H9 (cell line): ENCODE results near the gene MAST1. TPM values are rescaled to one million over a fixed set of nuclear protein-coding genes. Genes with fewer than 3 reads are reported as not detected.
A peak's percentile ranks its signal among the peaks of the same experiment; 100 is the strongest.

ENCODE experiments used
- DNase-seq: peaks from one replicate; pipeline ENCODE4 v3.0.0-alpha.2; 2017
- H2AFZ ChIP-seq: one replicate; pipeline ENCODE4 v1.6.1; 2013; ENCODE audit warnings: mild to moderate bottlenecking, low read length, control low read depth, moderate library complexity
- H2AK5ac ChIP-seq: 2 replicates; pipeline ENCODE4 v1.6.1; 2013; ENCODE audit warnings: low read length, control low read depth, mixed read lengths; ENCODE audit not compliant: insufficient read length
- H2BK120ac ChIP-seq: one replicate; pipeline ENCODE4 v1.6.1; 2013; ENCODE audit warnings: low read depth, mild to moderate bottlenecking, low read length, control low read depth, inconsistent platforms; ENCODE audit not compliant: poor library complexity, severe bottlenecking
- H2BK12ac ChIP-seq: 2 replicates; pipeline ENCODE4 v1.6.1; 2013; ENCODE audit warnings: low read length, control low read depth, mixed read lengths, low read depth; ENCODE audit not compliant: insufficient read length
- H2BK15ac ChIP-seq: 2 replicates; pipeline ENCODE4 v1.6.1; 2013; ENCODE audit warnings: low read depth, low read length, control low read depth
- H2BK20ac ChIP-seq: one replicate; pipeline ENCODE4 v1.6.1; 2013; ENCODE audit warnings: low read depth, mild to moderate bottlenecking, low read length, control low read depth, inconsistent platforms; ENCODE audit not compliant: poor library complexity, severe bottlenecking
- H2BK5ac ChIP-seq: 2 replicates; pipeline ENCODE4 v1.6.1; 2013; ENCODE audit warnings: low read length, control low read depth, mixed read lengths; ENCODE audit not compliant: insufficient read length
- H3K14ac ChIP-seq: 2 replicates; pipeline ENCODE4 v1.6.1; 2013; ENCODE audit warnings: low read length, control low read depth; ENCODE audit not compliant: insufficient read depth
- H3K18ac ChIP-seq: 2 replicates; pipeline ENCODE4 v1.6.1; 2013; ENCODE audit warnings: low read depth, mild to moderate bottlenecking, mixed read lengths, low read length, control low read depth; ENCODE audit not compliant: insufficient read length
- H3K23ac ChIP-seq: 2 replicates; pipeline ENCODE4 v1.6.1; 2013; ENCODE audit warnings: low read length, control low read depth, mixed read lengths, low read depth; ENCODE audit not compliant: insufficient read length
- H3K23me2 ChIP-seq: 2 replicates; pipeline ENCODE4 v1.6.1; 2013; ENCODE audit warnings: low read depth, mild to moderate bottlenecking, mixed read lengths, low read length, control low read depth; ENCODE audit not compliant: insufficient read length, poor library complexity, severe bottlenecking
- H3K27ac ChIP-seq: 2 replicates; pipeline ENCODE4 v1.5.1; 2013; ENCODE audit warnings: low read length, control low read depth, mixed read lengths, low read depth; ENCODE audit not compliant: insufficient read length
- H3K27me3 ChIP-seq: 2 replicates; pipeline ENCODE4 v1.6.1; 2013; ENCODE audit warnings: low read length, control low read depth, inconsistent platforms; ENCODE audit not compliant: insufficient read depth
- H3K4ac ChIP-seq: 2 replicates; pipeline ENCODE4 v1.6.1; 2013; ENCODE audit warnings: low read depth, mild to moderate bottlenecking, control low read depth, inconsistent platforms, low read length, moderate library complexity
- H3K4me1 ChIP-seq: 2 replicates; pipeline ENCODE4 v1.6.1; 2013; ENCODE audit warnings: low read length, control low read depth, inconsistent platforms; ENCODE audit not compliant: insufficient read depth
- H3K4me2 ChIP-seq: 2 replicates; pipeline ENCODE4 v1.6.1; 2013; ENCODE audit warnings: low read length, control low read depth, mixed read lengths; ENCODE audit not compliant: insufficient read length, insufficient read depth
- H3K56ac ChIP-seq: 2 replicates; pipeline ENCODE4 v1.6.1; 2013; ENCODE audit warnings: low read depth, mild to moderate bottlenecking, mixed read lengths, low read length, control low read depth; ENCODE audit not compliant: insufficient read length
- H3K79me1 ChIP-seq: 2 replicates; pipeline ENCODE4 v1.6.1; 2013; ENCODE audit warnings: low read depth, mild to moderate bottlenecking, moderate library complexity, low read length, control low read depth, inconsistent platforms; ENCODE audit not compliant: insufficient read depth, poor library complexity, severe bottlenecking
- H3K79me2 ChIP-seq: 2 replicates; pipeline ENCODE4 v1.6.1; 2013; ENCODE audit warnings: low read length, control low read depth, inconsistent platforms; ENCODE audit not compliant: insufficient read depth
- H3K9ac ChIP-seq: 2 replicates; pipeline ENCODE4 v1.6.1; 2013; ENCODE audit warnings: low read length, control low read depth, mixed read lengths; ENCODE audit not compliant: insufficient read length; ENCODE audit errors: extremely low read depth
- H3K9me3 ChIP-seq: one replicate; pipeline ENCODE4 v1.6.1; 2013; ENCODE audit warnings: low read depth, low read length, inconsistent platforms; ENCODE audit not compliant: control insufficient read depth
- H3T11ph ChIP-seq: one replicate; pipeline ENCODE4 v1.6.1; 2013; ENCODE audit warnings: mild to moderate bottlenecking, low read length, control low read depth, inconsistent platforms
- H4K20me1 ChIP-seq: one replicate; pipeline ENCODE4 v1.6.1; 2013; ENCODE audit not compliant: control insufficient read depth, insufficient read length, insufficient read depth
- H4K5ac ChIP-seq: 2 replicates; pipeline ENCODE4 v1.6.1; 2013; ENCODE audit warnings: low read depth, mild to moderate bottlenecking, mixed read lengths, low read length, control low read depth; ENCODE audit not compliant: insufficient read length
- H4K8ac ChIP-seq: replicated peaks from 2 replicates; pipeline ENCODE4 v1.6.1; 2013; ENCODE audit warnings: low read length, control low read depth, mixed read lengths, low read depth; ENCODE audit not compliant: insufficient read length
- H4K91ac ChIP-seq: 2 replicates; pipeline ENCODE4 v1.6.1; 2013; ENCODE audit warnings: low read depth, mild to moderate bottlenecking, moderate library complexity, mixed read lengths, low read length, control low read depth; ENCODE audit not compliant: insufficient read length
- H3K27ac Mint-ChIP-seq, 3 experiments: 2 replicates in 2 of 3; 3 replicates in 1 of 3; pipeline ENCODE4 v1.8.0; 2020 to 2021; ENCODE audit warnings: mixed read lengths in 3 of 3, mild to moderate bottlenecking in 1 of 3, moderate library complexity in 1 of 3
- H3K27me3 Mint-ChIP-seq: 2 replicates; pipeline ENCODE4 v1.8.0; 2021; ENCODE audit warnings: low read depth, mild to moderate bottlenecking, moderate library complexity, mixed read lengths
- H3K36me3 Mint-ChIP-seq, 3 experiments: 2 replicates in 2 of 3; 3 replicates in 1 of 3; pipeline ENCODE4 v1.8.0; 2020 to 2021; ENCODE audit warnings: low read depth in 3 of 3, mixed read lengths in 3 of 3; ENCODE audit not compliant: insufficient read depth in 1 of 3
- H3K4me1 Mint-ChIP-seq, 2 experiments: 2 replicates each; pipeline ENCODE4 v1.8.0; 2020; ENCODE audit warnings: mixed read lengths in 2 of 2
- H3K4me3 Mint-ChIP-seq, 2 experiments: 2 replicates in 1 of 2; 3 replicates in 1 of 2; pipeline ENCODE4 v1.8.0; 2020 to 2021; ENCODE audit warnings: mild to moderate bottlenecking in 2 of 2, mixed read lengths in 2 of 2, moderate library complexity in 1 of 2
- H3K9me3 Mint-ChIP-seq, 2 experiments: 2 replicates in 1 of 2; 3 replicates in 1 of 2; pipeline ENCODE4 v1.8.0; 2020; ENCODE audit warnings: mild to moderate bottlenecking in 2 of 2, mixed read lengths in 2 of 2, moderate library complexity in 1 of 2
- CTCF ChIP-seq: fragments of 200-600 bp; sonication (generic); conservative IDR thresholded peaks from 3 replicates; pipeline ENCODE4 v1.8.0; 2021; ENCODE audit warnings: antibody characterized with exemption, mild to moderate bottlenecking
- WGBS: extraction: QIAGEN DNeasy Blood & Tissue Kit; methylation state at CpG from one replicate; pipeline ENCODE4 v1.1.7; 2013; ENCODE audit warnings: missing lambda C conversion rate, low lambda C conversion rate, mixed read lengths; ENCODE audit not compliant: insufficient read length; ENCODE audit errors: extremely low coverage; 5-methylcytosine and 5-hydroxymethylcytosine counted together
- total RNA-seq: library from RNA; stranded (reverse); gene quantifications from 2 replicates; pipeline ENCODE4 v1.2.1, GENCODE V29; 2021

Gene MAST1
- total RNA-seq, 1 experiment from 2014 or later, result 15.1 TPM

GRCh38 chr19:12789098-12789903 is 49.0 kb upstream of the MAST1 start:
- no peak overlapping the region for H4K91ac ChIP-seq
- no peak overlapping the region for H4K5ac ChIP-seq
- Mint-ChIP-seq H3K9me3 (no peaks in the 10 kb centered on the region), H3K27ac (peak overlapping the region; percentile 80 to 91 (median 83); a peak in 4 of 7 replicates), H3K4me1 (peaks cover 28 to 30% of the 10 kb centered on the region in 2 experiments), H3K4me3 (peak overlapping the region; percentile 66 to 84), H3K27me3 (peaks cover 6% of the 10 kb centered on the region), H3K36me3 (no peaks in the 10 kb centered on the region)
- H3K9ac ChIP-seq, result no peak overlapping the region
- H3K18ac ChIP-seq, result peak overlapping the region; percentile 5
- H4K20me1 ChIP-seq, result no peaks in the 10 kb centered on the region
- no peak overlapping the region for H2BK120ac ChIP-seq
- no peak overlapping the region for H3K27ac ChIP-seq
- peak overlapping the region; percentile 46; the same call in 1 of the 2 replicates for H3K14ac ChIP-seq
- no CpG with 5 or more reads among the region's 46 CpGs for WGBS
- no peaks in the 10 kb centered on the region; the same call in 1 of the 2 replicates for H3K27me3 ChIP-seq
- H2AK5ac ChIP-seq, result no peak overlapping the region
- H2BK20ac ChIP-seq, result no peak overlapping the region
- no peaks in the 10 kb centered on the region for H3K9me3 ChIP-seq
- peaks cover 2% of the 10 kb centered on the region; the same call in 1 of the 2 replicates for H3K4me1 ChIP-seq
- no peak overlapping the region for H2BK5ac ChIP-seq
- no peak for DNase-seq
- no peak overlapping the region for H4K8ac ChIP-seq
- no peak overlapping the region for H2BK12ac ChIP-seq
- no peak overlapping the region for H3T11ph ChIP-seq
- H3K79me2 ChIP-seq, result no peaks in the 10 kb centered on the region
- H3K56ac ChIP-seq, result no peak overlapping the region
- H3K23me2 ChIP-seq, result peaks cover 37% of the 10 kb centered on the region
- H3K79me1 ChIP-seq, result no peaks in the 10 kb centered on the region
- H3K4ac ChIP-seq, result no peak overlapping the region
- no peak overlapping the region for H2BK15ac ChIP-seq
- no peak overlapping the region for H2AFZ ChIP-seq
- H3K4me2 ChIP-seq, result peak overlapping the region; percentile 48
- TF ChIP-seq CTCF, result no peak
- H3K23ac ChIP-seq, result no peak overlapping the region
